ENCODE measurements around the gene ELAVL1.

GRCh38 chr19:7965921-7966665, 39.3 kb downstream of the ELAVL1 start:
- TF ChIP-seq ARNT (IDR thresholded peaks at IDR 0.05): no peak
- no peak for TF ChIP-seq HDGF (IDR thresholded peaks at IDR 0.05; ENCODE audit: borderline replicate concordance)
- no peak for TF ChIP-seq FOXK2 (IDR thresholded peaks at IDR 0.05)
- TF ChIP-seq ELF4 (IDR thresholded peaks at IDR 0.05): no peak
- TF ChIP-seq BHLHE40 (IDR thresholded peaks at IDR 0.05; ENCODE audit: borderline replicate concordance): no peak
- TF ChIP-seq FOXM1 (IDR thresholded peaks at IDR 0.05; ENCODE audit: borderline replicate concordance): no peak
- no peak for TF ChIP-seq CTBP1 (IDR thresholded peaks at IDR 0.05; ENCODE audit: borderline replicate concordance)
- no peak for TF ChIP-seq ZNF384 (IDR thresholded peaks at IDR 0.05)

Data from HEK293T (cell line).